Astrocyte of the spinal cord (primary cell): ENCODE measurements around the gene FLNA.

Experiments
- DNase-seq: peaks from one replicate; pipeline ENCODE4 v3.0.0; 2011; ENCODE audit warnings: low read depth, low spot score
- H3K4me3 ChIP-seq: 2 replicates; pipeline ENCODE4 v1.5.1; 2011; ENCODE audit warnings: low read depth, mild to moderate bottlenecking, low read length, moderate library complexity
- CTCF ChIP-seq: IDR thresholded peaks from 2 replicates; pipeline ENCODE4 v1.5.1; 2012; ENCODE audit warnings: low read depth, mild to moderate bottlenecking, low read length, inconsistent platforms
- in situ Hi-C: cut with HindIII; loops from 2 replicates; pipeline ENCODE4 v1.10.0; 2017; ENCODE audit warnings: low sequenced_read_pairs

FLNA gene

GRCh38 chrX:154384284-154384892 lies 10.0 kb upstream of the FLNA start:
- TF ChIP-seq CTCF, result peak; percentile 52
- H3K4me3 ChIP-seq, result no peak overlapping the region

GRCh38 chrX:154383359-154384283 lies 9.2 kb upstream of the FLNA start:
- in situ Hi-C loops, result no loop called here
- DNase-seq, result no peak
- TF ChIP-seq CTCF, result no peak
- no peak overlapping the region for H3K4me3 ChIP-seq

More at GRCh38 chrX:154384284-154384892, 10.0 kb upstream of the FLNA start:
- in situ Hi-C loops, result no loop called here
- DNase-seq, result no peak

- no peak for TF ChIP-seq CTCF
- H3K4me3 ChIP-seq, result no peak overlapping the region
- in situ Hi-C loops, result no loop called here
- DNase-seq, result no peak
Measured at GRCh38 chrX:154382483-154383069, 8.1 kb upstream of the FLNA start.

- in situ Hi-C loops, result no loop called here
- no peak for DNase-seq
- no peak for TF ChIP-seq CTCF
- H3K4me3 ChIP-seq, result no peak overlapping the region
Measured at GRCh38 chrX:154381271-154381670, 6.8 kb upstream of the FLNA start.

GRCh38 chrX:154380787-154381186 lies 6.4 kb upstream of the FLNA start:
- no peak for DNase-seq
- TF ChIP-seq CTCF, result no peak
- in situ Hi-C loops, result no loop called here
- peak overlapping the region; percentile 67 for H3K4me3 ChIP-seq

GRCh38 chrX:154380153-154380552 lies 5.7 kb upstream of the FLNA start:
- in situ Hi-C loops, result no loop called here
- no peak for DNase-seq
- peak overlapping the region; percentile 67 for H3K4me3 ChIP-seq
- TF ChIP-seq CTCF, result no peak
